HG03469 (cell line): ENCODE results near the gene GAREM1.
"Not testable (repeated sequence)": the region's sequence is repeated elsewhere in the genome, so short reads cannot be mapped to it uniquely, and the experiment has no call there.

Experiments
- ATAC-seq: cut with Tn5 transposase; IDR thresholded peaks from one replicate; pipeline ENCODE4 v1.9.1; 2021; ENCODE audit warnings: mild to moderate bottlenecking, moderate library complexity, moderate number of reproducible peaks; ENCODE audit not compliant: unreplicated experiment

Gene GAREM1

DNA sequence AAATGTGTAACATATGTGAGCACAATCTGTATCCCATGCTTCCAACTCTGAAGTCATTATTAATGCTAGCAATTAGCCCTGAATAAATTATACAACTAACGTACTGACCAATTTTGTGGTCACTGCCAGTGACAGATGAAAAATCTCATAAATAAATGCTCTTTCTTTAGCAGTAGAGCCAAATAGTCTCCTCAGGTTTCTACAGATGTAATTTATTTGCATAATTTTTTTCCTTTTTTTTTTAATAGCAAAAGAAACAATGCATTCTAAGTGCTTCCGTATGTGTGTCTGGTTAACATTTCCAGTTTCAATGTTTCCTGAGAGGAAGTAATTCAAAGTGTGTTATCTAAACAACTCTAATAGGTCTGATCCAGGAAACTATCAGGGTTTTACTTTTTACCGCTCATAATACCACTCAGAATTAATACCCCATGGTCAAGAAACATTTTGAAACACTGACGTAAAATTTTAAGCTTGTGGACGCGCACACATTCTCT, 172.5 kb downstream of the GAREM1 start:
- ATAC-seq: no peak

DNA sequence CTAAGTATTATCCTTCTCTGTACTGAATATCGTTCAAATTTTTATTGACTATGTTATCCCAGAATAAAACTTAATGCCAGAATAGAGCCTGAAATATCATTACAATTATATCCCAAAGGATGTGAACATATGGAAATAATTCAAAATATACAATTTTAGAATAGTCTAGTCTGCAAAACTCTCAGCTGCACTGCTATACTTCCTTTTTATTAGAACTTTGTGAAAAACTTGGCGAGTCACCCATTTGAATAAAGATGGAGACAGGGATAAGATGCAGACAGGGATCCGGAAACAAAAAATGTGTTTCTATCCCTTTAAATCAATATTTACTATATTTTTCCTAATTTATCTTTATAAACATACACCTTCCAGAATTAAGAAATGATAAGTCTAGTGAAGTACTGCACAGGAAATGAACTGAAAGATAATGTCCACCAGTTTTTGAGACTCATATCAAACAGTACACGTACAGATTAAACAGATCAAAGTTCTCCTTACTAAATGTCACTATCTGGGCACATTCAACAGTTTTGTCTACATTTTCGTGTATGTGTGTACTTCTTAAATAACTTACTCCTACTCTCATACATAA, 173.0 kb downstream of the GAREM1 start:
- ATAC-seq: no peak

DNA sequence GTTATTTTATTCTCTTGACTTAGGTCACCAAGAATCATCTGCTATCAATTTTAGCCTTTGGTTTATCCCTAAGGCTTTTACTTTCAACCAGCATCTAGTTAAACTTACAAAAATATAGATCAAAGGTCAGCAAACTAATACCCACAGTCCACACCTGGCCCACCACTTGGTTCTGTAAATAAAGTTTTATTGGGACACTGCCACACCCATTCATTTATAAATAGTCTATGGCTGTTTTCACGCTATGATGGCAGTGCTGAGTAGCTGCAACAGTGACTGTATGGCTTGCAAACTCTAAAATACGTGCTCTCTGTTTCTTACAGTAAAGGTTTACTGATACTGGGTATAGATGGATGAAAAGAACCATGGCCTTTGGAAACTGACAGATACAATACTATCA, 173.8 kb downstream of the GAREM1 start:
- ATAC-seq: no peak

DNA sequence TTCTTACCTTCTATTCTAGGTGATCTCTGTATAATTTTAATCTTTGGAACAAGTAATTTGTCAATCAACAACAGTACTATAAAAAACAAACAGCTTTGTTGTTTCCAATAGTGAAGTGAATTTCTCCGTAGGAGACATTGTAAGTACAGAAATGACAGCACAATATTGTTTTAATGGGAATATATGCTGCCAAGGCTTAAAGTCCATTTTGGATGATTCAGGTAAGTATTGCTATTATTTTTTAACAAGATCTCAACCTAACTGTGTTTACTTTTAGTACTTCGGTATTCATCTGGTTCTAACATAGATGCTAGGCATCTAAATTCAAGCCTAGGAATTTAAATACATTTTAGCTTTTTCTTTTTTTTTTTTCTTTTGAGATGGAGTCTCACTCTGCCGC, 175.1 kb downstream of the GAREM1 start:
- no peak for ATAC-seq

DNA sequence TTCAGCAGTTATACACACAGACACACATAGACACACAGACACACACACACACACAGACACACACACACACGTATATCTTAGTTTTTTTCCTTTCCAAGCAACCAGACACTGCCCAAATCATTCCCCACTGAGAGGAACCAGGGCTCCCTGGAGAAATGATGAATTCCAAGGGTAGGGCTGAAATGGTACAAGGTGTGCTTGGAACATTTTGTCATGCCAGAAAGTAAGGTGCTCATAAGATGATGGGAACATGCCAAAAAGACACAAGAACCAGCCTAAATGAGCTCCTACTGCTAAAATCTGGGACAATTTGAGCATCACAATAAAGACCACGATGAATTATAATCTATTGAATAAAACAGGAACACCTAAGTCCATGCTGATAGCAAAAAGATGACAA, 177.6 kb downstream of the GAREM1 start:
- ATAC-seq: no peak

DNA sequence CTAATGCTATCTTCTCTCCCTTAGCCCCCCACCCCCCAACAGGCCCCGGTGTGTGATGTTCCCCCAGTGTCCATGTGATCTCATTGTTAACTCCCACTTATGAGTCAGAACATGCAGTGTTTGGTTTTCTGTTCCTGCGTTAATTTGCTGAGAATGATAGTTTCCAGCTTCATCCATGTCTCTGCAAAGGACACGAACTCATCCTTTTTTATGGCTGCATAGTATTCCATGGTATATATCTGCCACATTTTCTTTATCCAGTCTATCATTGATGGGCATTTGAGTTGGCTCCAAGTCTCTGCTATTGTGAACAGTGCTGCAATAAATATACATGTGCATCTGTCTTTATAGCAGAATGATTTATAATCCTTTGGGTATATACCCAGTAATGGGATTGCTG, 179.1 kb downstream of the GAREM1 start:
- ATAC-seq: not testable (repeated sequence)

DNA sequence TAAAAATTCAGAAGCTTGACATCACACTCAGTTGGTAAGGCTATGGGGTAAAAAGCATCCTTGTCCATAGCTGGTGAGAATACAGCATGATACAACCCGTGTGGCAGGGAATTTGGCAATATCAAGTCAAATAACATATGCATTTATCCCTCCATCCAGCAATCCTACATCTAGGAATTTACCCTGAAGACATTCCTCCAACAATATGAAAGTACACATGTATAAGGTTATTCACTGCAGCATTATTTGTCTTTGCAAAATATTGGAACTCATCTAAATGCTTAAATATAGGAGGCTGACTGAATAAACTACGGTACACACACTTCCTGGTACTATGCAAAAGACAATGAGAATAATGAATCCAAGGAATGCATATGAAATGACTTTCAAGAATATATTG, 179.9 kb downstream of the GAREM1 start:
- ATAC-seq: no peak

DNA sequence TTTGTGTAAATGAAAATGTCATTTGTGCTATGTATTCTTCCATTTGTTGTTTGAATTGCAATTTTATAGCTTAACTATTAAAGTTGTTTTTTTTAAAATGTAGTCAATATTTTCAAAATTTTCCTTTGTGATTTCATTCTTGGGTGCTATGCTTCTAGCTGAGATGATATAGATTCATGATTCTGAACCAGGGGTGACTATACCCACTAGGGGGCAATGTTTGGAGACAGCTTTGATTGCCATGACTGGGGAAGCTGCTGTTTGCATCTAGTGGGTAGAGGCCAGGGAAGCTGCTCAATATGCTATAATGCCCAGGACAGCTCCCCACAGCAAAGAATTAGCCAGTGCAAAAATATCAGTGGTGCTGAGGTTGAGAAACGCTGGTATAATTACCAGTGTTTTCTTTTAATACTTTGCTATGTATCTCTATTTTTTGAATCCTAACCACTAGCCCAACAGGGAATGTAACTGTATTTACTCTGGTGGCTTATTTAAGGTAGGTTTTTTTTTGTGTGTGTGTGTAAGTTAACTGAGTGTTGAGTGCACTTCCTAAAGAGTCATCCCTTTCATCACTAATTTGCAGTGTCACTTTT, 181.1 kb downstream of the GAREM1 start:
- peak; percentile 91 for ATAC-seq

DNA sequence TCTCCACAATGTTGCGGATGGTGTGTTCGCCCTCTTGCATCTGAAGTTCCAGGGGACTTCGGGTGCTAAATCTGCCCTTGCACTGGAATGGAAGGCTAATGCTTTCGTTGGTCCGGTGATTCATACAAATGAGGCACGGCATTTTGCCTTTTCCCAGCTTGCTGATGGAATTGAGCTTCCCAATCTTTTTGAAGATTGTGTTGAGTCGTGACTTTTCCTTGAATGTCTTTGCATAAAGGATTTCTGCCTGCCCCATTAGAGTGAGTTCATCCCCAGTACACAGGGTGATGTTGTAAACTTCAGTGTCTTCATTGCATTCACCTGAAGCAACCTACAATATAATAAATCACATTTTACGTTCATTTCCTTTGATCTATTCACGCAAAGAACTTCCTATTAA, 182.8 kb downstream of the GAREM1 start:
- no peak for ATAC-seq

DNA sequence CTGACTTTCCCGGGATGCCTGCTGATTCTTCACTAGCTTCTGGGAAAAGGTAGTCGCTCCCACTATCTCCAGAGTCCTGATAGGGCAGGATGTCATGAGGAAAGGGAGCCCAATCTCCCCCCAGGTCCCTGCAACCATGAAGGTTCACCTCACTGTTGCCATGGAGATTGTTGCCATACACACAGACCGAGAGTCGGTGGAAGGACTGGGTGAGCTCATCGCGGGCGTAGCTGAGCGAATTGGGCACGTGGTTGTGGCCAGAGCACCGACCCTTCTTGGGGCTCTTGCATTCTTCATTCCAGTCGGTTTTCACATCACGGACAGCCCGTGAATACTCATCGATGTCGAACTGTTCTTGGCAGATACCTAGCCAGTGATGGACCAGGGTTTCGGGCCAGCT, 183.4 kb downstream of the GAREM1 start:
- no peak for ATAC-seq

DNA sequence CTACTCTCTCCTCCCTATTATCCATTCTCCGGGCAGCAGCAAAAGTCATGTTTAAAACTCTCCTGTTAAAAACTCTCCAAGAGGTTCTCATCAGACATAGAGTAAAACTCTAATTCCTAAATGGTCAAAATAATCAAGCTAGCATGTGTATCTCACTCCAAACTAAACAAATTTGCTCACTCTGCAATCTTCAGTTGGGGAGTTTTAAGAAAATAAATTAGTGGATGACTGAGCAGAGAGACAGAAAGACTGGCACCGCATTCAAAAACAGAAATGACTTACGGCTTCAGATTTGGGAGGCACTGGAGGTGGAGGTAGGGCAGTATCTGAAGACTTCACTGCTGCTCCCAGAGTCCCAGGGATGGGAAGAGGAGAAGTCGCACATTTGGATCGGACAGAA, 183.9 kb downstream of the GAREM1 start:
- ATAC-seq: no peak

DNA sequence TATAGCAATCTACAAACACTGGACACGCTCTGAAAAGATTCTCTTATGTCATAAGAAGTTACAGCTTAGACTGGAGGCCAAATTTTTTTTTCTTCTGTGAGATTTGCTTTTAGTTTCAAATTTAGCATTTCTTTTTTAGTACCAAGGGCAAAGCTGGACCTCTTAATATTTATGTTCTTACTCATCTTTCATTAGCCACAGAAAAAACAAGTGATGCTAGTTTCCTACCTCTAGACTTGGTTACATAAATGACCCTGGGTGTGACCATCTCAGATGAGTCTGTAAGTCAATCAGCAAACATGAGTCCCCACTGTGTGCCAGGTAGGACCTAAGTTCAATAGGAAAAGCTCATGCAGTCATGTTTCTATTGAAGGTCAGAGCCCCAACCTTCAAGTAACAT, 186.4 kb downstream of the GAREM1 start:
- ATAC-seq: no peak

DNA sequence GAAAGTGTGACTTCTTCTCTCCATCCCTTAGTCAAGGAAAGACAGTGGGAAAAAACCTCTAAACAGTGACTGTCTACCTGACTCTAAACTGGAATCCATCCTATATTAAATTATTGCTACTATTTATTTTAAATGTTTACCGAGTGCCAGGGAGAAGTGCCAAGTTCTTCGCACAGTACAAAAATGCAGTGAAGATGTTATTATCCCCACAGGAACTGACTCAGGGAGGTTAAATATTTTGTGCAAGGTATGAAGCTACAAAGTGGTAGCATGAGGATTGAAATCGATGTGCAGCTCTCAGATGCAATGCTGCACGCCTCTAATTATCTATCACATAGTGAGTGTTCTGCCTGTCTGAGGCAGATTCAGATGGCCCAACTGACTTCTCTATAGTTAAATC, 189.8 kb downstream of the GAREM1 start:
- ATAC-seq: no peak

DNA sequence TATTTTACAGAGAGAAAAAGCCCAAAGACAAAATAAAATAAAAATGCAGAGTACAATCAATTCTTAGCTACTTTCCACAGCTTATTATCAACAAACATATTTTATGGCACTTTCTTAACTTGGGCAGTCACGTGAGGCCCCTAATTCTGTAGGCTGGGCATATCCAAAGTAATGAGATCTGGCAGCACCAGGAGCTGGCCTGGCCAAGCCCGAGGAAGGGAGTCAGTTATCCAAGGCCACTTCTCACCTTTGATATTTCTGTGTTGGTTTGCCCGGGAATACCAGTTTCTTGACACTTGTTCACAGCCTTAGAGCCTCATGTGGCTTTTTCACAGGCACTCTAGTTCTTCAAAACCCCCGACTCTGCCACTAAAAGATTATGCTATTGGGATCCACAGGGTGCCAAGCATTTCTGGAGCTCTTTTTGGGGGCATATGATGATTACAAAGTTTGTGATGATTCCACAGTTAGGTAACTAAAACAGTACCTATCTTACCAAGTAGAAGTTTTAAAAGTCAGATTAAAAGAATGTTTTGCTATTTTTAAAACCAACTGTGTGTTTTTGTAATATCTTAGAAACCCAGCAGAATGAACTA, 190.4 kb downstream of the GAREM1 start:
- ATAC-seq: no peak

DNA sequence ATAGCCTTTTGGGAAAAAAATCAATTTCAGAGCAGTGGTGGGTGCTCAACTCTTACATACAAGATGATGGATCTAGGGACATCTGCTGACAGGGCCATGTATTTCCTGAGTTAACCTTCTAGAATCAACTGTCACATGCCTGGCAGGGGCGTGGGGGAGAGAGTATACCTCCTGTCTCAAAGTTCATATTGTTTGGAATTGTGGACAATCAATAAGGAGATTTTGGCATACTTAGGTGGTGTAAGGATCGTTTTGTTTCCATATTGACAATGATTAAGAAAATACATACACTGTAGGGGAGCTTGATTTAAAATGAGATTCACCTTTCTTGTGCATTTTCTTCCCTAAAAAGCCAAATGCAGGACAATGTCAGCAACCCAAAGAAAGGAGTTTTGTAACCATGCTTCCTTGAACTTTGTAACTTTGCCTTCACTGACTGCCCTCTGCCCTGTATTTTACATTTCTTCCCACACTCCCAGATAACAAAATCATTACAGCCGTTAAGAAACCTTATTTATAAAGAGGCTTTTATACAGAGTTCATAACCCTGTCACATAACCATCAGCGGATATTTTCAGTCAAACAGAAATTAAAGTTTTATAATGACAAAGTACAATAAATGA, 192.4 kb downstream of the GAREM1 start:
- ATAC-seq: no peak

DNA sequence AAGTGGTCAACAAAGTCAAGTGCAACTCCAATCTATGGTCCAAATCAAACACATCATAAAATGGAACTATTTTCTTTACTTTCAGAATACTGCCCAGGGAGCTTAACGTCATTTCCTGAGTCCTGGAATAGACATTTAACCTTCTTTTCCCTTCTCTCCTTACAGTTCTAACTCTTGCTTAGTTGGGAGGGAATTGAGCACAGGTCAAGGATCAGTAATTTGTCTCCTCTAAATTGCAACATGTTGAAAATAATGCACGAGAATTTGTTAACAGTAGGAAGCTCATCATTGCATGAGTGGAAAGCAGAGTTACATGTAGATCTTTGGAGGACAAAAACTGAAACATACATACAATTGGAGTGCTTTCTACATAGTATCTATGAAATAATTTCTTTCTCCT, 193.1 kb downstream of the GAREM1 start:
- ATAC-seq: no peak

DNA sequence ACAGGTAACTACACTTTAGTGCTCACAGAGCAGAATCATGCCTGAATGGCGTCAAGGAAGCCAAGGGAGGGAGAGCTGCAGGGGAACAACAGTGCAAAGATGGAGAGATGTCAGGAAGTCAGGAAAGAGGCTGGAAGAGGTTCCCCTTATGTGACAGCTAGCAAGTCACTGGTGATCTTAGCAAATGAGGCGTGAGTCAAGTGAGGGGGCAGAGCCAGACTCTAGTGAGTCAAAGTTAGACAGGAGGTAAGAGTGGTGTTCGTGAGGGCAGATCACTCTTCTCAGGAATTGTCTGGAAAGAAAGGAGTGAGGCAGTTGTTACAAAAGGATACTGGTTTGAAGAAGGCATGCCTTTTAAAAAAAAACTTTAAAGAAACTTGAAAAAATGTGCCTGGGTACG, 193.8 kb downstream of the GAREM1 start:
- no peak for ATAC-seq

DNA sequence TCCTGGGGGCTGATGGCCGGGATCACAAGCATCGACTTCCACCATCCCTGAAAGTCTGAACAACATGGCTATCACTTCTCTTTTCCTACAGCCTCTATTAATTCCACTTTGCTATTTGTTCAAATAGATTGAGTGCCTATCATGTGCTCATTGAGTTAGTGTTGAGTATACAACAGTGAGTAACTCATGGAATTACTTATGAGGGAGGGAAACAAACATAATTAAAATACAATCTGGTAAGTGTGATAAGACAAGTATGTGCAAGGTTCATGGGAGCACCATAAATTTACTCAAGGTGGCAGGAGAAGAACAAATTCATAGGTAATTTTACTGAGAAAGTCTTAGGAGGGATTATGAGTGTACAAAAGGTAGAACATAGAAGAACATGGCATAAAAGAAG, 194.4 kb downstream of the GAREM1 start:
- ATAC-seq: no peak

DNA sequence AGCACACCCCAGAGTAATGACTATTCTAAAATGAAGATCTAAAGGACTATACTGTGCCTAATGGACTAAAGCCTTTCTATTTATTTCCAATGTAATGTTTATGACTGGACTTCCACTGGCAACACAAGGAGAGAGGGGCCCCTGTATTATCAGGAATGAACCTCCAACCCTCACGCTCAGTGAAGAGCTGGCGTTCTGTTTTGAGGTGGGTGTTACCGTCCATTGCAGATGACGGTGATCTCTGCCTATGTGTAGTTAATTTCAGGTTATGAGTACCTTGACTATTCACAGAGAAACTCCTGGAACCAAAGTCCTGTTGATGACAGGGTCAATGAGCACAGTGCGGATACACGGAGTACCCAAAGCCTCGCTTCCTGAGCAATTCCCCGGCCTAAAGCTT, 195.5 kb downstream of the GAREM1 start:
- no peak for ATAC-seq

DNA sequence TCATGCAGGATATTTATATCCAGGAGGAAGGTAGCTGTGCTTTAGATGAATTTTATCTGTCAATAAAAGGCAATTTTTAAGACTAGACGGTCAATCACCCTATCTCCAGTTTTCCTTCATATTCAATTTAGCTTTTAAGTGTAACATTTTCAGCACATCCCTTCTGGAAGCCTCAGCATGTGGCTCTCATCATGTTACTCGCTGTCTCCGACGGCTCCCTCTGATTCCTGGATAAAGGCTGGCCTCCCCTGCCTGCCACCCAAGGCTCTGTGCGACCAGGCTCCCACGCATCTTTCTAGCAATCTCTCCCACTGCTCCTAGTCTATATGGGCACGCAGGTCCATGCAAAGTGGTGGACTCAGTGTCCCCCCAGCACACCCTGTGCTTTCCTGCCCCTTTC, 196.4 kb downstream of the GAREM1 start:
- ATAC-seq: no peak

DNA sequence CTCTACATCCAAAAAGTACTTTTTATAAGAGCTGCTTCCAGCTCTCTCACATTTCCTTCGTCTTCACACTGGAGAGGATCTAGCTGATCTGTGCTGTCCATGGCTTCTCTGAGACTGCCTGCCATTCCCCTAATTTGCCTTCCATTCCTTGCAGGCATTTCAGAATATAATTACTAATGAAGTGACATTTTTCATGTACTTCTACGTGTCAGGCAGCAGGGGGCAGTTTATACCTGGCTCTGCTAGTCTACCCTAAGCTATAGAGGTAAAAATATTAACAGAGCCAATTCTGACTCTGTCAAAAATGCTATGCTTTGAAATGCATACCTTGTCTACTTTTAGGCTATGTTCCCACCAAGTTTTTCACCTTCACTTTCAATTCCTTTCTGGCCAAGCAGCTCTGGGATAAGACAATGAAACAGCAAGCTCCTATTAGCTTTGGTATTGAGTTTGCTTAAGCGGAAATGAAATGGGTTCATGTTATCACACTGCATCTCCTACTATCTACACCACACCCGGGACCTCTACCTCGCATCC, 198.9 kb downstream of the GAREM1 start:
- ATAC-seq: peak; percentile 79

DNA sequence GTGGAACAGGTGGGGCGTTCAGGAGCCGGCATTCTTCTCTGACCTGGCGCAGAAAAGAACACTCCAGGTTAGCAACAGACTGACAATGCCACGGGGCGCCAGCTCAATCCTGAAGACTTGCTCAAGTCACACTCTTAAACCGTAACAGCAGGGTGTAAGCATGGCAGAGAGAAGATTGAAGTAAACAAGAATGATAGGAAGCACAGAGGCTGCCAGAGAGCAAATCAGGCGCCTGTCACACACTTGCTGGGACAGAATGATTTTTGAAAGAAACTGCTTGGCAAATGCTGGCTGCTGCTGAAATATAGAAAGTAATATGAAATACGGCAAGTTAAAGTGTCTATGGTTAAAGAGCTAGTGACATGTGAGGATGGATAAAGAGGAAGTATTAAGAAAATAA, 200.3 kb downstream of the GAREM1 start:
- ATAC-seq: no peak
